ENCODE data around the gene DNASE1. TPM values are rescaled to one million over a fixed set of nuclear protein-coding genes. Genes with fewer than 3 reads are reported as not detected.

Gene DNASE1
- polyA plus RNA-seq, 1 experiment = 10.9 TPM

DNA sequence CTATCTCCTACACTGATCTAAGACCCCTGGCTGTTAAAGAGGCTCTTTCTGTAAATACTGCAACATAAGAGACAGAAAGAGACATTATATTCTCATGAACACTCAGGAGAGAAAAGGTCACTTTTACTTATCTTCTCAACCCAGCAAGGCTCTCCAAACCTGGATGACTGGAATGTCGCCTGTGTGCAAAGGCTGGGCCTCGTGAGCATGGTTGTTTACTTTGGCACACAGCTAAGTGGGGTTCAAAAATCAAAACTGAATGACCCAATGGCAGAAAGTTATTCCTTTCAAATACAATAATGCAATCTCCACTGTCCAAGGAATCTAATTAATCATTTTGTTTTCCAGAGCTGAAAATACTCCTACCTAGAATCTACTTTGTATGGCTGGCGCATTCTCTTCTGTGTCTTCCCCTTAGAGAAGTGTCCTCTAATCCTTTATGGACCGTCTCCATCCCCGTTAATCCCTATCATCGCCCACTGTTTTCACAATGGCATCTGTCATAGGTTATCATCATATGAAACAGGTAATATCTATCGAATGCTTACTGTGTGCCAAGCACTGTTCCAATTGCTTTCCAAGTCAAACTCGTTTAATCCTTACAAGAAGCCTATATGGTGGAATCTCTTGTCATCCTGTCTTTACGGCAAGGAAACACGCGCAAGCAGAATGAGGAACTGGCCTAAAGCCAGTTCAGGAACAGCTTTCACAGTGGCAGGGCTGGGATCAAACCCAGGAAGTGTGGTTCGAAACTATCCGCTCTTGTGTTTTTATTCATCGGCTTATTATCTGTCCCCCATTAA lies 44.4 kb upstream of the DNASE1 start:
- Histone ChIP-seq H3K27me3 (ENCODE audit: control insufficient read depth, insufficient read depth, low read length) (no peaks in the 10 kb centered on the region), H3K36me3 (ENCODE audit: control insufficient read depth, insufficient read depth, low read length) (no peaks in the 10 kb centered on the region), H3K4me3 (ENCODE audit: low read depth, low read length) (no peak overlapping the region; the same call in 1 of the 2 replicates)
- TF ChIP-seq, protein P1, sequence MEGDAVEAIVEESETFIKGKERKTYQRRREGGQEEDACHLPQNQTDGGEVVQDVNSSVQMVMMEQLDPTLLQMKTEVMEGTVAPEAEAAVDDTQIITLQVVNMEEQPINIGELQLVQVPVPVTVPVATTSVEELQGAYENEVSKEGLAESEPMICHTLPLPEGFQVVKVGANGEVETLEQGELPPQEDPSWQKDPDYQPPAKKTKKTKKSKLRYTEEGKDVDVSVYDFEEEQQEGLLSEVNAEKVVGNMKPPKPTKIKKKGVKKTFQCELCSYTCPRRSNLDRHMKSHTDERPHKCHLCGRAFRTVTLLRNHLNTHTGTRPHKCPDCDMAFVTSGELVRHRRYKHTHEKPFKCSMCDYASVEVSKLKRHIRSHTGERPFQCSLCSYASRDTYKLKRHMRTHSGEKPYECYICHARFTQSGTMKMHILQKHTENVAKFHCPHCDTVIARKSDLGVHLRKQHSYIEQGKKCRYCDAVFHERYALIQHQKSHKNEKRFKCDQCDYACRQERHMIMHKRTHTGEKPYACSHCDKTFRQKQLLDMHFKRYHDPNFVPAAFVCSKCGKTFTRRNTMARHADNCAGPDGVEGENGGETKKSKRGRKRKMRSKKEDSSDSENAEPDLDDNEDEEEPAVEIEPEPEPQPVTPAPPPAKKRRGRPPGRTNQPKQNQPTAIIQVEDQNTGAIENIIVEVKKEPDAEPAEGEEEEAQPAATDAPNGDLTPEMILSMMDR (IDR thresholded peaks at IDR 0.05; ENCODE audit: insufficient read depth, low read depth, low read length) = no peak
- ChIA-PET CTCF (no interaction called here), POLR2A (no interaction called here)
- no peak for DNase-seq (ENCODE audit: low read depth)

DNA sequence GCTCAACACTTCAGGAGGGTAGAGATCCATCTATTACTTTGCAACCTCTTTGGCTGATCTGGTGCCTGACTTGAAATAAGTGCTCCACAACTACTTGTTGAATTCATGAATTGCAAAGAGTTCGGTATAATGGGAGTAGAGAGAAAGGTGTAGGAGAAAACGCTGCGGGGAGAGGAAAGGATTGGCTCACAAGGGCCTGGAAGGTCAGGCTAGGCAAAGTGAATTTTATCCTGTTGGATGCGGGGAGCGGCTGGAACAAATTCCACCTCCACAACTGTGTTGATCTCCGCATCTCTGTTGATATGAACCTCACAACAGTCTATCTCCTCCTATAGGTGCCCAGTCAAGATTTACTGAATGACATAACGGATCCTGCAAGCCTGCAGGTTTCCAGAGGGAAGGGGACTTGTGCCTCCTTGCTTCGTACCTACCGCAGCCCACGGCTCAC lies 43.8 kb upstream of the DNASE1 start:
- Histone ChIP-seq H3K27me3 (ENCODE audit: control insufficient read depth, insufficient read depth, low read length) (no peaks in the 10 kb centered on the region), H3K36me3 (ENCODE audit: control insufficient read depth, insufficient read depth, low read length) (no peaks in the 10 kb centered on the region), H3K4me3 (ENCODE audit: low read depth, low read length) (peak overlapping the region; percentile 95)
- CTCF ChIA-PET = no interaction called here
- DNase-seq (ENCODE audit: low read depth) = no peak
- TF ChIP-seq, protein P1 (IDR thresholded peaks at IDR 0.05; ENCODE audit: insufficient read depth, low read depth, low read length) = no peak
- POLR2A ChIA-PET = no interaction called here

DNA sequence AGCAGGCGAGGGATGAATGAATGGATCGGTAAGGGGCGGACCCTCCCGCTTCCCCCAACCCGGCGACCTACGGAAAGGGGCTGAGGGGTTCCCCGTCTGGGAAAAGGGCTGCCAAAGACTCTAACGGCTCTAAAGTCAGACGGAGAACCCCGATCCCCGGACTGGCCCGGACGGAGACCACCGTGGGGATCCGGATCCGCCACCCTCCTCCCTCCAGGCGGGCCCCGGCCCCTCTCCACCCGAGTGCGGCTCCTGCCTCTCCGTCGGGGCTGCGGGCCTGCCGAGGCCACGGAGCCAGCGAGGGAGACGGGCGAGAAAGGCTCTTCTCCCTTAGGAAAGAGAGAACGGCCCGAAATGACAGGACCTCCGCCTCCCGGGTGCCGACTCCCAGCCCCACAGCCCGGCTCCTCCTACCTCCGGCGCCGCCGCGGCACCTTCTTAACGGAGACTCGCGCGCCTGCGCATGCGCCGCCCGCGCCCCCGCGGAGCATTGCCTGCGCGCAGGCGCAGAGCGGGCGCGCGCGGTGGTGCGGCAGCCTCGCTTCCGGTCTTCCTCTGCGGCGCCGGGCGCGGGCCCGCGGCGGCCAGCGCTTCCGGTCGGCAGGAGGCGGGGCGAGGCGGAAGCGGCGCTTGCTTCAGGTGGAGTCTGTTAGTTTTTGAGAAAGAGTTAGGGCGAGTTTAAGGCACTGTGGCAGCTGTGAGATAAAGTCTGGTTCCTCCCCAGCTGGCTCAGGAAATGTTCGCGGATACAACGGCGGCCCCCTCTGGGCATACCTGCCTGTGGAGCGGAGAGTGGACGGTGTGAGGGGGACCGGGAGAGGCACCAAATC lies 43.1 kb upstream of the DNASE1 start, which contains the start of gene SLX4:
SLX4 (minus strand) TSS at position 461 of the 830 bp plus-strand sequence. CDS start 2,642 bp downstream, outside the sequence.
- POLR2A ChIA-PET = no interaction called here

DNA sequence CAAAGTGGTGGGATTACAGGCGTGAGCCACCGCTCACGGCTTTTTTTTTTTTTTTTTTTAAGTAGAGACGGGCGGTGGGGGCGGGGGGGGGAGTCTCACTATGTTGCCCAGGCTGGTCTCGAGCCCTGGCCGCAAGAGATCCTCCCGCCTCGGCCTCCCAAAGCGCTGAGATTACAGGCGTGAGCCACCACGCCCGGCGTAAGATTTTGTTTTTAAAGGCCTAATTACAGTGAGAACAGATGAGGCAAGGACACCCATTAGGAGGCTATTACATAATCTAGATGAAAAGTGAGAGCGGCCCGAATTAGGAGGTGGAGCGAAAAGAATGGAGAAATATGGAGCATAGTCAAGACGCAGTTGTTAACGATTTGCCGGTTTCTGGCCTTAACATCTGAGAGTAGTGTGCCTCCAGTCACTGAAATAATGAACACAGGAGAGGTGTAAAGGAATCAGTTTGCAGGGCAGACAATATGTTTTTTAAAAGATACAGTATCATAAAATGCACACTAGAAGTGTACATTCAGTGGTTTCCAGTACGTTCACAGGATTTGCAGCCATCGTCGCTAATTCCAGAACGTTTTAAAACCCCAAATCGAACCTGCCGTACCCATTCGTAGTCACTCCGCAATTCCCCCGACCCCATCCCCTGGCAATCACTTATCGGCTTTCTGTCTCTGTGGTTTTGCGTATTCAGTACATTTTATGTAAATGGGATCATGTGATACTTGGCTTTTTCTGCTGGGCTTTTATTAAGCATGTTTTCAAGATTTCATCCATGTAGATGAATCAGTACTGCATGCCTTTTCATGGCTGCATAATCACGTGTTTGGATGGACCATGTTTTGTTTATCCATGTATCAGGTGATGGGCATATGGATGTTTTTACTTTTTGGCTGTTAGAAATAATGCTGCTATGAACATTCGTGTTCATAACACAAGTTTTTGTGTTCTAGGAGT lies 41.7 kb upstream of the DNASE1 start:
- CTCF ChIA-PET = no interaction called here

More for the DNA sequence above, 43.1 kb upstream of the DNASE1 start, which contains the start of gene SLX4:
- CTCF ChIA-PET = no interaction called here
- DNase-seq (ENCODE audit: low read depth) = peak; percentile 63
- Histone ChIP-seq H3K27me3 (ENCODE audit: control insufficient read depth, insufficient read depth, low read length) (no peaks in the 10 kb centered on the region), H3K4me3 (ENCODE audit: low read depth, low read length) (peak within 1 kb of the TSS; percentile 95), H3K36me3 (ENCODE audit: control insufficient read depth, insufficient read depth, low read length) (no peaks in the 10 kb centered on the region)
- TF ChIP-seq, protein P1 (IDR thresholded peaks at IDR 0.05; ENCODE audit: insufficient read depth, low read depth, low read length) = no peak

More for the DNA sequence above, 41.7 kb upstream of the DNASE1 start:
- POLR2A ChIA-PET = no interaction called here
- Histone ChIP-seq H3K4me3 (ENCODE audit: low read depth, low read length) (peak overlapping the region; percentile 69), H3K27me3 (ENCODE audit: control insufficient read depth, insufficient read depth, low read length) (no peaks in the 10 kb centered on the region), H3K36me3 (ENCODE audit: control insufficient read depth, insufficient read depth, low read length) (no peaks in the 10 kb centered on the region; the same call in 1 of the 2 replicates)
- TF ChIP-seq, protein P1 (IDR thresholded peaks at IDR 0.05; ENCODE audit: insufficient read depth, low read depth, low read length) = no peak
- no peak for DNase-seq (ENCODE audit: low read depth)

Data from BJ (cell line).